CD4-positive, alpha-beta T cell (primary cell): ENCODE data around the gene OTX1. TPM values are rescaled to one million over a fixed set of nuclear protein-coding genes. Genes with fewer than 3 reads are reported as not detected.
"Not testable (repeated sequence)": the region's sequence is repeated elsewhere in the genome, so short reads cannot be mapped to it uniquely, and the experiment has no call there.

ENCODE experiments used
- ATAC-seq: fragments of 200-7000 bp; cut with Tn5 transposase; one replicate; pipeline ENCODE4 v1.10.0; 2022; ENCODE audit warnings: mild to moderate bottlenecking; ENCODE audit not compliant: poor library complexity
- CTCF ChIA-PET: fragments of 350-600 bp; sonication (Branson Sonifier 250); formaldehyde crosslinking; loops from one replicate; lab custom pipeline; 2021; ENCODE audit warnings: antibody characterized with exemption, inconsistent platforms; lab: Charles Lee
- POLR2A ChIA-PET: fragments of 350-600 bp; sonication (Branson Sonifier 250); formaldehyde crosslinking; loops from one replicate; lab custom pipeline; 2021; ENCODE audit warnings: antibody characterized with exemption, inconsistent platforms; lab: Charles Lee
- DNase-seq, 14 experiments: peaks; one replicate each; pipeline ENCODE4 v3.0.0-alpha.2; 2013 to 2020; ENCODE audit warnings: mixed read lengths in 2 of 14
- H3K27ac ChIP-seq, 2 donors: one replicate each; pipeline versions ENCODE4 v1.5.1 to v1.7.0; 2013; ENCODE audit warnings: low read length in 2 of 2, low read depth in 1 of 2, mild to moderate bottlenecking in 1 of 2
- H3K27me3 ChIP-seq, 2 experiments: 1 replicate in 1 of 2; 2 replicates in 1 of 2; pipeline versions ENCODE4 v1.6.1 to v1.7.0; 2013; ENCODE audit warnings: low read length in 2 of 2, control low read depth in 1 of 2, mild to moderate bottlenecking in 1 of 2, moderate library complexity in 1 of 2; ENCODE audit not compliant: insufficient read depth in 2 of 2, control insufficient read depth in 1 of 2
- H3K36me3 ChIP-seq: one replicate; pipeline ENCODE4 v1.6.1; 2013; ENCODE audit warnings: low read length, control low read depth; ENCODE audit not compliant: insufficient read depth
- H3K4me1 ChIP-seq: one replicate; pipeline ENCODE4 v1.6.1; 2013; ENCODE audit warnings: low read length, control low read depth; ENCODE audit not compliant: insufficient read depth
- H3K4me3 ChIP-seq: one replicate; pipeline ENCODE4 v1.5.1; 2013; ENCODE audit warnings: mild to moderate bottlenecking, low read length, moderate library complexity
- H3K9me3 ChIP-seq, 2 experiments: 1 replicate in 1 of 2; 2 replicates in 1 of 2; pipeline versions ENCODE4 v1.6.1 to v1.7.0; 2013; ENCODE audit warnings: low read length in 2 of 2, mild to moderate bottlenecking in 2 of 2, control low read depth in 1 of 2, moderate library complexity in 1 of 2; ENCODE audit not compliant: control insufficient read depth in 1 of 2, insufficient read depth in 1 of 2
- H3K27ac Mint-ChIP-seq: one replicate; pipeline ENCODE4 v1.8.0; 2020; ENCODE audit warnings: mixed read lengths
- H3K27me3 Mint-ChIP-seq: one replicate; pipeline ENCODE4 v1.8.0; 2021; ENCODE audit warnings: mixed read lengths
- H3K36me3 Mint-ChIP-seq: one replicate; pipeline ENCODE4 v1.8.0; 2021; ENCODE audit warnings: low read depth, mixed read lengths
- H3K4me1 Mint-ChIP-seq: one replicate; pipeline ENCODE4 v1.8.0; 2021; ENCODE audit warnings: low read depth, mixed read lengths
- H3K4me3 Mint-ChIP-seq: one replicate; pipeline ENCODE4 v1.8.0; 2020; ENCODE audit warnings: mild to moderate bottlenecking, mixed read lengths
- H3K9me3 Mint-ChIP-seq: one replicate; pipeline ENCODE4 v1.8.0; 2020; ENCODE audit warnings: mixed read lengths
- CTCF ChIP-seq: fragments of 200-600 bp; IDR thresholded peaks from one replicate; pipeline ENCODE4 v1.8.0; 2022; ENCODE audit warnings: antibody characterized with exemption, mild to moderate bottlenecking
- intact Hi-C, 2 experiments: fragments of 100-400 bp; cut with DNase I in 1 of 2; cut with micrococcal nuclease in 1 of 2; formaldehyde crosslinking; loops; one replicate each; pipeline versions ENCODE4 v1.15.1 to v1.9.0; 2023 to 2025; cut with DNase I, micrococcal nuclease
- total RNA-seq, 174 experiments: library from RNA in 2 of 174; stranded (reverse) in 2 of 174; gene quantifications; one replicate each; pipeline ENCODE4 v1.2.3 and lab custom pipeline; 2021 to 2026

The OTX1 gene
- total RNA-seq, 2 experiments from 2014 or later: not detected

DNA sequence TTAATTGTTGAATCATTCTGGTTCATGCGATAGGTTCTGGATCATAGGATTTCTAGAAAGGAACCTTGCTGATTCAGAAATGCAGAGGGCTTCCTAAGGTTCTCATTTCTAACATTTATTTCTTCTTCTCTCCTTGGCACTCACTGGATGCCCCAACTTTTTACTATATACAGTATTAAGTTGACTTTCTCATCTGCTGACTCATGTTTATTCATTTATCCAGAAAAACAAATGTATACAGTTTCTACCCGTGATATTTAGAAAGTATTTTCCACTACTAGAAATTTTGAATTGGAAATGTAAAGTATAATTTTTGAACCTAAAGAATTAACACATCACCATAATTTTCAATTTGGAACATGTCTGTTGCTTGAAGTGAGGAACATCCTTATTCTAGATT is 32.2 kb upstream of the OTX1 start:
- no peaks in the 10 kb centered on the region for H3K27me3 ChIP-seq
- Mint-ChIP-seq H3K9me3 (no peaks in the 10 kb centered on the region), H3K27me3 (no peaks in the 10 kb centered on the region), H3K4me1 (no peaks in the 10 kb centered on the region), H3K36me3 (peaks cover 28% of the 10 kb centered on the region), H3K4me3 (no peak overlapping the region), H3K27ac (no peak overlapping the region)
- DNase-seq: no peak
- H3K9me3 ChIP-seq: no peaks in the 10 kb centered on the region
- no peak for ATAC-seq
- no peaks in the 10 kb centered on the region for H3K4me1 ChIP-seq
- H3K36me3 ChIP-seq: peaks cover 2% of the 10 kb centered on the region
- CTCF ChIA-PET: no interaction called here
- intact Hi-C loops: no loop called here
- TF ChIP-seq CTCF: no peak
- H3K4me3 ChIP-seq: no peak overlapping the region
- POLR2A ChIA-PET: no interaction called here
- H3K27ac ChIP-seq: no peak overlapping the region

- H3K27ac ChIP-seq, CTCF ChIA-PET, H3K9me3 Mint-ChIP-seq, H3K4me1 ChIP-seq, H3K27me3 ChIP-seq, H3K9me3 ChIP-seq, H3K27ac Mint-ChIP-seq, H3K4me3 ChIP-seq, H3K4me3 Mint-ChIP-seq, ATAC-seq, H3K36me3 ChIP-seq, intact Hi-C loops, H3K4me1 Mint-ChIP-seq, DNase-seq, H3K27me3 Mint-ChIP-seq, POLR2A ChIA-PET: not testable (repeated sequence)
- peaks cover 22% of the 10 kb centered on the region for H3K36me3 Mint-ChIP-seq
Observed at GRCh38 chr2:63019686-63020085, 30.9 kb upstream of the OTX1 start.

GRCh38 chr2:63023444-63023843 is 27.2 kb upstream of the OTX1 start:
- Histone ChIP-seq H3K27ac (no peak overlapping the region), H3K4me3 (no peak overlapping the region), H3K4me1 (no peaks in the 10 kb centered on the region), H3K27me3 (no peaks in the 10 kb centered on the region), H3K9me3 (no peaks in the 10 kb centered on the region), H3K36me3 (peaks cover 5% of the 10 kb centered on the region)
- no peaks in the 10 kb centered on the region for H3K9me3 Mint-ChIP-seq
- ATAC-seq (no peak), DNase-seq (peak in 1 of 14 experiments; percentile 3)
- ChIA-PET POLR2A (no interaction called here), CTCF (no interaction called here)
- peaks cover 39% of the 10 kb centered on the region for H3K36me3 Mint-ChIP-seq
- intact Hi-C loops: no loop called here
- no peak for TF ChIP-seq CTCF
- no peaks in the 10 kb centered on the region for H3K27me3 Mint-ChIP-seq
- no peak overlapping the region for H3K27ac Mint-ChIP-seq
- no peaks in the 10 kb centered on the region for H3K4me1 Mint-ChIP-seq
- H3K4me3 Mint-ChIP-seq: no peak overlapping the region

GRCh38 chr2:63027220-63027619 is 23.4 kb upstream of the OTX1 start:
- Mint-ChIP-seq H3K9me3 (peaks cover 3% of the 10 kb centered on the region), H3K27me3 (no peaks in the 10 kb centered on the region), H3K27ac (no peak overlapping the region), H3K36me3 (peaks cover 42% of the 10 kb centered on the region), H3K4me3 (no peak overlapping the region), H3K4me1 (no peaks in the 10 kb centered on the region)
- intact Hi-C loops: no loop called here
- Histone ChIP-seq H3K4me3 (no peak overlapping the region), H3K27ac (no peak overlapping the region), H3K4me1 (no peaks in the 10 kb centered on the region), H3K36me3 (peaks cover 3% of the 10 kb centered on the region), H3K27me3 (no peaks in the 10 kb centered on the region), H3K9me3 (no peaks in the 10 kb centered on the region)
- DNase-seq: no peak
- ChIA-PET POLR2A (no interaction called here), CTCF (no interaction called here)
- no peak for ATAC-seq
- TF ChIP-seq CTCF: no peak
